PFSK-1 (cell line): ENCODE results near the gene SPRR4.

Experiments used
- FOXP2 ChIP-seq: optimal IDR thresholded peaks from 2 replicates; pipeline ENCODE3; 2011; ENCODE audit warnings: borderline replicate concordance, control low read depth, inconsistent platforms; ENCODE audit not compliant: insufficient read depth; ENCODE audit errors: extremely low read length, extremely low read depth
- POLR2AphosphoS5 ChIP-seq: IDR thresholded peaks from 2 replicates; pipeline ENCODE4 v1.6.1; 2012; ENCODE audit warnings: low read depth, mild to moderate bottlenecking, control low read depth, low read length, moderate library complexity
- REST ChIP-seq, 2 experiments: IDR thresholded peaks; 2 replicates each; pipeline versions ENCODE4 v1.6.1 to v1.8.0; 2011 to 2012; ENCODE audit warnings: low read depth in 2 of 2, low read length in 2 of 2, control low read depth in 1 of 2, inconsistent platforms in 1 of 2, mild to moderate bottlenecking in 1 of 2, moderate library complexity in 1 of 2; ENCODE audit not compliant: insufficient read depth in 1 of 2
- SIN3A ChIP-seq: IDR thresholded peaks from 2 replicates; pipeline ENCODE4 v1.6.1; 2012; ENCODE audit warnings: mild to moderate bottlenecking, low read length, moderate library complexity, borderline replicate concordance; ENCODE audit not compliant: insufficient read depth
- TAF1 ChIP-seq: IDR thresholded peaks from 2 replicates; pipeline ENCODE4 v1.6.1; 2012; ENCODE audit warnings: low read length, control low read depth, borderline replicate concordance; ENCODE audit not compliant: insufficient read depth

The SPRR4 gene

GRCh38 chr1:152962876-152963415 lies 7.5 kb upstream of the SPRR4 start:
- TF ChIP-seq REST (IDR thresholded peaks at IDR 0.05; ENCODE audit: insufficient read depth in 1 of 2, low read depth in 2 of 2, low read length in 2 of 2), result no peak
- TF ChIP-seq TAF1, result no peak
- TF ChIP-seq FOXP2, result no peak
- no peak for TF ChIP-seq SIN3A
- no peak for TF ChIP-seq POLR2AphosphoS5

DNA sequence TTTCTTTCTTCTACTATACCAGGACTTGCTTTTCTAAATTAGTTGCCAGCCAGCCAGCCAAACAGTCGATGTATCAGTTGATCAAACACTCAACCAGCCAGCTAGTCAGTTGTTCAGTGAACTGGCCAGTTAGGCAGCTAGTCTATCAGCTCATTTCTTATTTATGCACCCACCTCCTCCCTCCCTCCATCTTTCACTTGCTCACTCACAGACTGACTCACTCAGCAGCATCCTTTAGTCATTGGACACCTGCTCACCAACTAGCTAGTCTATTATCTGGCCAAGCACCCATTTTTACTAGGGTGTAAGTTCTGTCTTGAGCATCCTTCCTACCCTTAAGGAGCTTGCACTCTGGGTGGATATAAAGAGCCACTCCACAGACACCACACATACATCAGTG lies 5.9 kb upstream of the SPRR4 start:
- TF ChIP-seq FOXP2 (no peak), POLR2AphosphoS5 (no peak), SIN3A (no peak), TAF1 (no peak), REST (IDR thresholded peaks at IDR 0.05; ENCODE audit: insufficient read depth in 1 of 2, low read depth in 2 of 2, low read length in 2 of 2) (no peak)

DNA sequence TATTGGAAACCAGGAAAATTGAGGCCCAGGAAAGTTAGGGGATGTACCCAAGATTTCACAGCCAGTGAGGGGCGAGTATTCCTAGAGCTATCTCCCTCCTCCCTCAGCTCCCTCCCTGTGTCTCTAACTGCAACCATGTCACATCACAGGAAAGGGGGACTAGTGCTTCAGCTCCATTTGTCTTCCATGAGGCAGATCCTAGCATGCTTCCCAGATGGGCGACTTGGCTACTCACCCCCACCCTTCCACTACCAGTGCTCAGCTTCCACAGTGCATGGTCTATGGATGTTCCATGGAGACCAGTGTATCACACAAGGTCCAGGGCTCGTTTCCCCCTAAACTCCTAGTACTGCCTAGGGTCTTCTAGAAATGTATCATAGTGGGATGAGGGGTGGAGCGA lies 4.6 kb upstream of the SPRR4 start:
- no peak for TF ChIP-seq FOXP2
- TF ChIP-seq REST (IDR thresholded peaks at IDR 0.05; ENCODE audit: insufficient read depth in 1 of 2, low read depth in 2 of 2, low read length in 2 of 2), result no peak
- no peak for TF ChIP-seq POLR2AphosphoS5
- TF ChIP-seq TAF1, result no peak
- no peak for TF ChIP-seq SIN3A

DNA sequence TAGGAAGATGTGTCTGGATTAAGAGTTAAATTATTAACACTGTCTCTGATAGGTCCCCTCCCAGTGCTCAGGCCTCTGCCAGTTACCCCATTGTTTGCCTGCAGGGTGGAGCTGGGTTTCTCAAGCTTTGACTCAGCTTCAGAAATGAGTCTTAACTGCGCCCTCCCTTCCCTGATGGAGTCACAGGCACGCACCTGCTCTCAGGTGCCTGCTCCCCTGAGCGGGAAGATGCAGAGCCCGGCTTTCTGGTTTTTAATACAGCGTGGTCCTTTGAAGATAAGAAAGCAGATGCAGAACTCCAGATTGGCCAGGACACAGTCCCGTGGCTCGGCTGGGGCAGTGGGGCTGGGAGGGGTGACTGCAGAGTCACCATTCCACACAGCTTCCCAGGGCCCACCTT lies 3.2 kb upstream of the SPRR4 start:
- TF ChIP-seq REST (IDR thresholded peaks at IDR 0.05; ENCODE audit: insufficient read depth in 1 of 2, low read depth in 2 of 2, low read length in 2 of 2) (no peak), FOXP2 (no peak), TAF1 (no peak), SIN3A (no peak), POLR2AphosphoS5 (no peak)

- no peak for TF ChIP-seq SIN3A
- TF ChIP-seq TAF1, result no peak
- TF ChIP-seq FOXP2, result no peak
- TF ChIP-seq REST (IDR thresholded peaks at IDR 0.05; ENCODE audit: insufficient read depth in 1 of 2, low read depth in 2 of 2, low read length in 2 of 2), result no peak
- no peak for TF ChIP-seq POLR2AphosphoS5
Measured at GRCh38 chr1:152968248-152968647, 2.2 kb upstream of the SPRR4 start.
